ENCODE results near the gene B4GALNT4.
"Not testable (repeated sequence)": the region's sequence is repeated elsewhere in the genome, so short reads cannot be mapped to it uniquely, and the experiment has no call there.

B4GALNT4 gene

GRCh38 chr11:409008-409599 is 39.8 kb downstream of the B4GALNT4 start:
- DNase-seq: no peak

GRCh38 chr11:409600-410483 is 40.5 kb downstream of the B4GALNT4 start:
- DNase-seq: no peak

GRCh38 chr11:410711-411110 is 41.4 kb downstream of the B4GALNT4 start:
- not testable (repeated sequence) for DNase-seq

- not testable (repeated sequence) for DNase-seq
Observed at GRCh38 chr11:411520-411919, 42.2 kb downstream of the B4GALNT4 start.

- no peak for DNase-seq
Observed at GRCh38 chr11:412641-413119, 43.4 kb downstream of the B4GALNT4 start.

- peak in 1 of 2 donors; percentile 20 for DNase-seq
Observed at GRCh38 chr11:413120-414081, 44.1 kb downstream of the B4GALNT4 start.

- no peak for DNase-seq
Observed at GRCh38 chr11:414318-414857, 45.1 kb downstream of the B4GALNT4 start.

GRCh38 chr11:415640-416041 is 46.3 kb downstream of the B4GALNT4 start:
- DNase-seq: no peak

- DNase-seq: no peak
Observed at GRCh38 chr11:416051-416756, 46.9 kb downstream of the B4GALNT4 start.

- peak in 1 of 2 donors; percentile 37 for DNase-seq
Observed at GRCh38 chr11:416757-417621, 47.7 kb downstream of the B4GALNT4 start.

GRCh38 chr11:417652-418342 is 48.5 kb downstream of the B4GALNT4 start:
- DNase-seq: no peak

GRCh38 chr11:418343-419247 is 49.3 kb downstream of the B4GALNT4 start:
- DNase-seq: no peak

GRCh38 chr11:419248-420005 is 50.1 kb downstream of the B4GALNT4 start:
- no peak for DNase-seq

- no peak for DNase-seq
Observed at GRCh38 chr11:420054-420910, 51.0 kb downstream of the B4GALNT4 start.

- no peak for DNase-seq
Observed at GRCh38 chr11:420911-421321, 51.6 kb downstream of the B4GALNT4 start.

GRCh38 chr11:422249-422656 is 53.0 kb downstream of the B4GALNT4 start:
- no peak for DNase-seq

GRCh38 chr11:424232-424631 is 54.9 kb downstream of the B4GALNT4 start:
- no peak for DNase-seq
